WI38 (cell line): Measurements from ENCODE around the gene SLC25A20.
"Not testable (repeated sequence)": the region's sequence is repeated elsewhere in the genome, so short reads cannot be mapped to it uniquely, and the experiment has no call there.

Experiments used
- H3K4me3 ChIP-seq: 2 replicates; pipeline ENCODE4 v1.5.1; 2011; ENCODE audit warnings: low read depth, mild to moderate bottlenecking, control low read depth, low read length
- CTCF ChIP-seq: IDR thresholded peaks from 2 replicates; pipeline ENCODE4 v1.5.1; 2012; ENCODE audit warnings: low read depth, mild to moderate bottlenecking, control low read depth, low read length

SLC25A20 gene

GRCh38 chr3:48919215-48920138 lies 20.8 kb upstream of the SLC25A20 start:
- H3K4me3 ChIP-seq, result peak overlapping the region; percentile 84
- no peak for TF ChIP-seq CTCF

DNA sequence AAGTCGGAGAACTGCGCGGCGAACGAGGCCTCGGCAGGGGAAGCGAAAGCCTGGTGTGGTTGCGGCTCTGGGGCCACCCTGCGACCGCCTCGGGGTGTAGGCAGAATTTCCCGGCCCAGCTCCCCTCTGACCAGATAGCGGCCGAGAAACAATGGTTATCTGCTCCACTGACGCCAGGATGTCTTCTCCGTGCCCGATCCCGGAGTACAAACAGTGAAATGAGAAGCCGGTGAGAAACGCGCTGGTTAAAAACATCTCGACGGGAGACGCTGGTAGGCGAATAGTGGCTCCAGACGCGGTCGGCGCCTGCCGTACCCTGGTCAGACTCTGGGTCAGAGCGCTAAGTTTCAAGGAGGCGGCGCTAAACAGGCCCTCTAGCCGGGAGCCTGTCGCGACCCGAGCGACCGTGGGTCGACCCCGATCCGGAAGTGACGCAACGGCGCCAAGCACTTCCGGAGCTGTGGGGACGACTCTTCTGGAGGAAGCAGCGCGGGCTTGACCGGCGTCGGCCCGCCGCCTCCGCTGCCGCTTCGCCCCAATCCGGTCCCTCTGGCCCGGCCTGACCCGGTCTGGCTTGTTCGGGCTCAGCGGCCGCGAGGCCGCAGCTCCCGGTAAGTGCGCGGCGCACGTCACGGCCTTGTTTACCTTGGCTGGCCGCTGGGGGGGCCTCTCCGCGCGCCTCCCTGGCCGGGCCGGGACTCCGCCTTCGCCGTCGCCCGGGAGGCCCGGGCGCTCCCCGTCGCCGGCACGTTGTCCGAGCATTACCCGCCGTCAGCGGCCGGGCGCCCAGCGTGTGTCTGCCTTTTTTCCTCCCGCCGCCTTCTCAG lies 19.9 kb upstream of the SLC25A20 start, which contains the start of gene ARIH2:
ARIH2 (plus strand) TSS at position 455 of the 827 bp plus-strand sequence. CDS start 8,717 bp downstream, outside the sequence.
- H3K4me3 ChIP-seq, result peak within 1 kb of the TSS; percentile 84
- no peak for TF ChIP-seq CTCF

DNA sequence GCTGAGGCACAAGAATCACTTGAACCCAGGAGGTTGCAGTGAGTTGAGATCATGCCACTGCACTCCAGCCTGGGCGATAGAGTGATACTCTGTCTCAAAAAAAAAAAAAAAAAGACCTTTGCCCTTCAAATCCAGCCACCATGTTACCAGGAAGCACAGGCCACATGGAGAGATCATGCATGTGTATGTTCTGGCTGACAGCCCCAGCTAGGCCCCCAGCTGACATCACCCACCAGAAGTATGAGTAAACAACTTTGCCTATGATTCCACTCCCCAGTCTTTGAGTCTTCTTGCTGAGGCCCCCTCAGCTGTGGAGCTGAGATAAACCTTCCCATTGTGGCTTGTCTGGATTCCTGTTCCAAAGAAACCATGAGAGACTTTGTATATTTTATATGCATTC lies 16.6 kb upstream of the SLC25A20 start:
- no peak for TF ChIP-seq CTCF
- no peak overlapping the region for H3K4me3 ChIP-seq

DNA sequence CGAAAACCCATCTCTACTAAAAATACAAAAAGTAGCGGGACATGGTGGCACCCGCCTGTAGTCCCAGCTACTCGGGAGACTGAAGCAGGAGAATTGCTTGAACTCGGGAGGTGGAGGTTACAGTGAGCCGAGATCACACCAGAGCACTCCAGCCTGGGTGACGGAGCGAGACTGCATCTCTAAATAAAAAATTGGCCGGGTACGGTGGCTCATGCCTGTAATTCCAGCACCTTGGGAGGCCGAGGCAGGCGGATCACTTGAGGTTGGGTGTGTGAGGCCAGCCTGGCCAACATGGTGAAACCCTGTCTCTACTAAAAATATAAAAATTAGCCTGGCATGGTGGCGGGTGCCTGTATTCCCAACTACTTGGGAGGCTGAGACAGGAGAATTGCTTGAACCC lies 8.3 kb upstream of the SLC25A20 start:
- not testable (repeated sequence) for H3K4me3 ChIP-seq

- peak overlapping the region; percentile 70 for H3K4me3 ChIP-seq
- no peak for TF ChIP-seq CTCF
These were observed 591 bp upstream of the SLC25A20 start for GRCh38 chr3:48899273-48899672.

- no peak for TF ChIP-seq CTCF
- peak overlapping the region; percentile 70 for H3K4me3 ChIP-seq
These were observed 964 bp downstream of the SLC25A20 start for GRCh38 chr3:48897460-48898376.

DNA sequence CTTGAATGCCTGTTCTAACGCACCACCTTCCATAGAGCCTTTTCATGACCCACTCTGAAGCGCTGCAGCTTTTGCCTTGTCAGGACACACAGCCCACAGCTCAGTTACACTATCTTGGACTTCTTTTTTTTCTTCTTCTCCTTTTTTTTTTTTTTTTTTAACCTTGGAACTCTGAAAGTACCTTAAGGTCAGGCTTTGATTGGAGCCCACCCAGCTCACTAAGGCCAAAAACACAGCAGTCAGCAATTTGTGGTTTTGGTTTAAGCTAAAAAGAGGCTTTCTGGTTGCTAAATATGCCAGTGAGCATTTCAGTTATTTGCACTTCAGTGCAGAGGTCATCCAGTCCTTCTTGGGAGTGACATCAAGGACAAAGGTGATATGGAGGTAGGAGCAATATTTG lies 1.7 kb downstream of the SLC25A20 start:
- no peak for TF ChIP-seq CTCF
- no peak overlapping the region for H3K4me3 ChIP-seq
